ENCODE measurements around the gene RPP40. TPM values are rescaled to one million over a fixed set of nuclear protein-coding genes. Genes with fewer than 3 reads are reported as not detected.

The RPP40 gene
- total and polyA plus RNA-seq, 2 of the 8 experiments (the other 6 are each of a cell fraction or from before 2014, with no cell fraction given) = 7.0 to 15.7 TPM

- TF ChIP-seq MAFK (IDR thresholded peaks at IDR 0.05; ENCODE audit: low read depth, low read length) (no peak), GABPA (IDR thresholded peaks at IDR 0.05; ENCODE audit: borderline replicate concordance, insufficient read depth, low read length) (no peak), ATF2 (IDR thresholded peaks at IDR 0.05; ENCODE audit: low read length) (no peak), RFX5 (IDR thresholded peaks at IDR 0.05; ENCODE audit: borderline replicate concordance, low read depth, low read length) (no peak), E2F6 (IDR thresholded peaks at IDR 0.05) (no peak), ASH2L (IDR thresholded peaks at IDR 0.05; ENCODE audit: low read length) (no peak), BRCA1 (IDR thresholded peaks at IDR 0.05; ENCODE audit: low read depth, low read length) (no peak), RAD21 (IDR thresholded peaks at IDR 0.05 in 1 of 2, conservative IDR thresholded peaks at IDR 0.05 in 1 of 2; ENCODE audit: low read depth in 2 of 2, low read length in 2 of 2) (no peak)
Measured at GRCh38 chr6:5045416-5045815, 41.6 kb upstream of the RPP40 start (continued).
